ENCODE measurements around the gene FOXP1.

Gene FOXP1

DNA sequence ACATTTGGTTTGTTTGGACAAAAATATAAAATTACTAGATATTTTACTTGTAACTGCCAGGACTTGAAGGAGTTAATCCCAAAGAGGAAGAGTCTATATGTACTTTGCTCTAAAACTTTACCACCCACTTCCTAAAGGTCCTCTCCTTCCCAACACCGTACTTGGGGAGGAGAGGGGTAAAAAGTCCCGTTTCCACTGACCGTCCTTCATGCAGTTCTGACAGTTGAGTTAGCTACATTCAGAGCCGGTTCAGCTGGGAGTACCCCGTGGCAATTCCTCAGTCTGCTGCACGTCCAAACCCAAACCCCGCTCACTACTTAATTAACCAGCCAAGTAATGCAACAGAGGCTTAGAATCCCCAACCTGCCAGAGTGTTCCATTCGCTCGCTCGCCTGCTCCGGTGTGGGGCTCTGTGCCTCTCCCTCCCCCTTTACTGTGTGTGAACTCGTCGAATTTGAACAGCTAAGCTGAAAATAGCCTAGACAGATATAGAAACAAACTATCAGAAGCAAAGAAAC, 519.7 kb downstream of the FOXP1 start:
- FAIRE-seq = no peak

- FAIRE-seq = peak; percentile 91
Measured at GRCh38 chr3:71062952-71063772, 520.4 kb downstream of the FOXP1 start.

DNA sequence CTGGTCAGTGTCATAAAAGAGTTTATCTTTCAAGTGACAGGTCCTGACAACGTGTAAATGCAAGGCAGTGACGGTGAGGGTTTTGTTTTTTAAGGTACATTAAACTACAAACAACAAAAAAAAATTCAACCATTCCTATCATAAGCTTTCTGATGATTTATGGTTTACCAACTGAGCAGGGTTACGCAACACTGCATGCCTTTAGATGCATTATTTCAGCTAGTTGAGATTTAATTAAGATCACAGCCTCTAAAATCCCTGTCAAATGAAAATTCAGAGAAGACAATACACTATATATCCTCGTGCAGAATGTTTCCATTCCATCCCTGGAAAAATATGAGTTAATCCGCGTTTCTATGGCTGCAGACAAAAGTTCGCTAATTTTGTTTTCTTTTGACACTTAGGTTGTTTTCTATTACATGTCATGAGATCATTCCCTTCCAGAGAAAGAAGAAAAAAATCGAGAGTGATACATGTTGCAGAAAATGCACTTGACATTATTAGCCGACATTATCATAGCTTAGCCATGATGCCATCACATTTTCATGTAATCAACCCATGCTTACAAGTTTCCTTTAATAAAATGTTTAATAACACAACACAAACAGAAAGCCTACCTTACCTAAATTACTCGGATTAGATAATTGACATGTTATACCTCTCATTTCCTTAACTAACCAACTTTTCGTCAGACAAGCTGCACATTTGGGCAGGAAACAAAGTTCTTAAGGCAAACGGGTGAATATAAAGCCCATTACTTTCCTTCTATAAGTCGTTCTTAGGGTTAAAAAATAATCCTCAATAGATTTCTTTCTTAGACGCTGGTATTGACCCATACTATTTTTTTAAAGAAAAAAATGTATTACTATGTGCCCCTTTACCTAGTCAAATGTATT, 521.2 kb downstream of the FOXP1 start:
- no peak for FAIRE-seq

DNA sequence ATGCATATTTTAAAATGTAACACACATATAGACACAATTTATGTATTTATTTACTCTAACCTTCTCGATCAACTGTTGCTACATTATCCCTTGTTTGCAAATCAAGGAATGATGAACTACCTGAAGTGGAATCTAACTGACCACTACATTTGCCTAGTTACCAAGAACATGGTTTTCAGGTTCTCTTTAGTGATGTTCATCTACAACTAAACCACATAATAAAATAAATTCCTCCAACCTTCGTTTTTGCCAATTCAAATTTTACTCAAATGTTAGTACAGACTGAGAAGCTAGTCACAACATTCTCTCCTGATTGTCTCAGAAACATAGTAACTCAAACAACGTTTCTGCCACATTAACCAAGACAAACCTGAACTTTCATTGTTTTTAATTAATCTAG, 521.9 kb downstream of the FOXP1 start:
- FAIRE-seq = no peak

DNA sequence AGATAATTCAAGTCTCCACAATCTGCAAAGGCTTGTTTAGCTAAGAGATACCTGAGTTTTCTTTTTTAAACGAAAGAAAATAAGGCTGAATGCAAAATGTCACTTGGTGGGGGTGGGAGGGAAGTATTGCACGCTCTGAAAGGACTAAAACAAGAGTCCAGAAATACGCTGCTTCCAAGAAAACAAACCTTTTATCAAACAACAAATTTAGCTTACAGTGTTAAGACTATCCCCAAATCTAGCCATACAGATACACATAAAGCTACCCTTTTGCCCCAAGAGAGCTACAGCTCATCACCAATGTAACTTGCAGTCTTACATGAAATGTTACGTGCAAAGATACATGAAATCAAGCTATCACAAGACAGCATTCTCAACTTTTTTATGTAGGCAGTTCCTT, 522.5 kb downstream of the FOXP1 start:
- FAIRE-seq = no peak

DNA sequence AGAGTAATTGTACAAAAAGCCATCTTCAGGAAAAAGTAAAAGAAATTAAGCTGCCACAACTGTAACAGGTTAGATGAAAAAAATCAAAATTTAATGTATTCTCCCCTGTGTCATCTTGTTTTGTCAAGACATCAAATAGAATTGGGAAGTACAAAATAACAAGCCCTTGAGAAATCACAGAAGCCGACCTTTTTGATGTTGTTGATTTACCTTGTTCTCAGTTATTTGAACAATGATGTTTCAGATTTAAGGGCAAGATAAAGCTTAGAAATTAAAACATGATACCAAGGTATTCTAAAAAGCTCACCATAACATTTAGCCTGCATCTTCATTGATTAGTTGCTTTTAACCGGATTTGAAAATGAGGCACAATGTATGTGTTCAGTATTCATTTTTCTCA, 523.0 kb downstream of the FOXP1 start:
- no peak for FAIRE-seq

- FAIRE-seq = peak; percentile 5
Measured at GRCh38 chr3:71057526-71057894, 526.0 kb downstream of the FOXP1 start.

DNA sequence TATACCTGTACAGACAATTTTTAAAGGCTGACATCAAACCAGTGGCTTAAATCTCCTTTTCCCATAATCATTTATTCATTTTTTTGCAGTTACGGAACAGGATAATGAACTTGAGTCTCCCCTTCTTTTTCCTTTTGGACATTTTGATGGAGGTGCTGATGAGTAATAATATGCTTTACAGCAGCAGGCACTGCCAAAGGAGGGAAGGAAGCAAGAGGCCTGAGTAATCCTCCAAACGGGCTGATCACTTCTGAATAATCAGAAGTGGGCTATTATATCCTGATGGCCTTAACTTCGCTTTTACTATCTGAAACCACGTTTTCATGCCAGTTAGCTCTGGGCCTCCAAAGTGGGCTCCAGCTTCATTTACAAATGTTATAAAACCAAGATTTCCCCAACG, 527.2 kb downstream of the FOXP1 start:
- FAIRE-seq = no peak

DNA sequence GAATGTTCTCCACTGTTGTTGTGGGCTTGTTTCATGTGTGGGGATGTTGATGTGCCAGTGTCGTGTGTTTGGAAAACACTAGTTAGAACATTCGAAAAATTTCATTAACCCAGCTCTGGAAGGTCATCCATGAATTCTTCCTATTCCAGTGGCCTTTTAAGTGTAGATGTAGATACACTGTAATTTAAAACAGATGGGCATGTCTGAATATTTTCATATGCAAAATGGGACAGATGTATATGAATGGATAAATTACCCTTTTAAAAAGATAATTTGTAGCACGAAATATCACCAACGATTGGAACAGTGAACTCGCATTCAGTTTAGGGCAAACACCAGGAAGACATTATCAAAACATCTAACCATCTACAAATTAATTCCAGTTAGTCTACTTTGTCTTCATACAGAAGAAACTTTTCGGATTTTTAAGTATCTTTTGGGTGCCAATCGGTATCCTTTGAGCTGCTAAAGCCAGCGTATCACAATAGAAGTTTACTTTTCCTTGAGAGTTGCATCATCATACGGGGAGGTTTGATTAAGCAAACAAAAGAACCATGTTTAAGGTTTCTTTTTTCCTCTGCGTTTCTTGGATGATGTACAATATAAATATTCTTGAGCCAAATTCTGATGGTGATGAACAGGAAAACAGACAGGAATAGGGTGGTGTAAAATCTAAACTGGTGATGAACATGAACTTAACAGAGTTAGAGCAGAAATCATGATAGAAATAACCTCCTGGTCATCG, 528.1 kb downstream of the FOXP1 start:
- peak; percentile 41 for FAIRE-seq

- FAIRE-seq = no peak
Measured at GRCh38 chr3:71054312-71054711, 529.2 kb downstream of the FOXP1 start.

DNA sequence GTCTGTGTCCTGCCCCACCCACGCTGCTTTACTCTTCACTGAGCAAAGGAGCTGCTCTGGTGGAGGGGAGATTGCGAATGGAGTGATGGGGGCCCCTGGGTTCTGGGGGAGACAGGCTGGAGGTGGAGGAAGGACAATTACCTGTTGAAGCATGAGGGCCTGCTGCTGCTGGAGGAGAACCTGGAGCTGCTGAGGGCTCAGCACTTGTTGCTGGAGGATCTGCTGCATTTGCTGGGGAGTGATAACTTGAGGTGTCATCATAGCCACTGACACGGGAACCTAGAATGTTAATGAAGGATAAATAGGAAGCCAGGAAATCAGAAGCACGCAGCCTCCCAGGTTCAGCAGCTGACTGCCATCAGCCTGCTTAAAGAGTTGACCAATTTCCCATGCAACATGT, 530.0 kb downstream of the FOXP1 start:
- no peak for FAIRE-seq

DNA sequence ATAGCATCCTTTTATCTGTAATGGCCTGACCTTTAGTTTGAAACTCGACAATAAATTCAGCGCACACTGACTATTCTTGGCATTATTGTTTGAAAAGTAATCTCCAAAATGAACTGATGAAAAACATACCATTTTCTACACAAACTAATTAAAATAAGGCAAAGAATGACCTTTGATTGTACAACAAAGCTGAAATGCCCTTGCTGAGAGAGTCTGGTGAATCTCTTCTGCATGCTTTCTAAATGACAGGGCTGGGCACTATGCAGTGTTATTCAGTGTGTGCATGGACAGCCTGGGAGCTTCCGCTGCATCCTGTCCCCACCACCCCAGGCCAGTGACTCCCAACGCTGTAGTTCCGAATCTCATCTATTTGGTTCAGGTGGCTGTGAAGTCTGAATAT, 530.8 kb downstream of the FOXP1 start:
- FAIRE-seq = no peak

DNA sequence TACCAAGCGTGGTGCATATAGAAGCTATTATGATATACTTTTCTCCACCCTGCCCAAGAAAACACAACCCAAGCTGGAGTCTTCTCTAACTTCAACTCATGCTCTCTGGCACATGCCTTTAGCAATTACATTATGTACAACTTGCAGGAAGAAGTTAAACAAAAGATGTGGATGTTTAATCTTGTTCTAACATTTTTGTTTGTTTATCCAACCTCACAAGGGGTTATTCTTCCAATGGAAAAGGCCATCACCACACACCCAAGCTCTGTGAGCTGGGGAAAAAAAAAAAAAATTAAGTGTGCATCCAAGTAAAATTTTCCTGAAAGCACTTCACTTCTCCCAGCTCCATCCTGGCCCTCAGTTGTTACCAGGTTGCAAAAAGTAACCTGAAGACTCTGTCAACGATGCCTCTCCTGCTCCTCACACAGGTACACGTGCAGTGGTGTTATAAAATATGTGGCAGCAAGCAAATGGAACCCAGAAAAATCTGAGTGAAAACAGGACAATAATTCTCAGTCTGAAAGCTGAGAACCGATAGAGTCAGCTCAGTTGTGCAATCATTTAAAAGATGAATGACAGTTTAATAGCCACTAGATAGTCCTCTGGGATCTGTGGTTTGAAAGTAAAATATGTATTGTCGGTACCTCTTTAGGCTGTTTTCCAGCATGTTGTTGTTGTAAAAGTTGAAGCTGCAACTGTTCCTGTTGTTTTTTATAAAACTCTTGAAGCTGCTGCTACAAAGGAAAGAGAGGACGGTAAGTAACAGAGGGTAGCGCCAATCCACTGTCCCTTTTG, 531.4 kb downstream of the FOXP1 start:
- FAIRE-seq = peak; percentile 84

- FAIRE-seq = no peak
Measured at GRCh38 chr3:71051259-71051595, 532.3 kb downstream of the FOXP1 start.

GRCh38 chr3:71050538-71051258, 532.8 kb downstream of the FOXP1 start:
- FAIRE-seq = peak; percentile 68

DNA sequence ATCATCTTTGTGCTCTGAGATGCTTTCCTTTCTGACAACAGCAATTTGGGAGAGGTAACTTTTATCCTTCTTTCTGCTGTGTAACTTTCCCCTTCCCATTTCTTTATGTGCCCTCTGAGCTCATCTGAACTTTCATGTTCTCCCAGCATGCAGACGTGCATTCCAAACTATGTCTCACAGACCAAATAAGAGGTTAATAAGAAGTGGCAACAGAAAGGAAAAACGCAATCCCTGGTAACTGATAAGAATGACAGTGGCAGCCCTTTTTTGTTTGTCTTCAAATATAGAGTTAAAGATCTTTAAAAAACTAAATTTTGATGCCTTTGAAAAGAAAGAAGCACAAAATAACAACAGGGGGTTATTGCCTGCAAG, 533.4 kb downstream of the FOXP1 start:
- no peak for FAIRE-seq

- FAIRE-seq = no peak
Measured at GRCh38 chr3:71048948-71049347, 534.6 kb downstream of the FOXP1 start.

- peak; percentile 51 for FAIRE-seq
Measured at GRCh38 chr3:71047616-71048531, 535.7 kb downstream of the FOXP1 start.

GRCh38 chr3:71046791-71047190, 536.7 kb downstream of the FOXP1 start:
- no peak for FAIRE-seq

- FAIRE-seq = no peak
Measured at GRCh38 chr3:71045917-71046282, 537.6 kb downstream of the FOXP1 start.
